ENCODE data around the gene ABCA3.

Gene ABCA3

GRCh38 chr16:2282866-2283555 lies 57.5 kb downstream of the ABCA3 start:
- in situ Hi-C loops (cut with HindIII; ENCODE audit: low sequenced_read_pairs): no loop called here

- in situ Hi-C loops (cut with HindIII; ENCODE audit: low sequenced_read_pairs): no loop called here
These were observed 58.3 kb downstream of the ABCA3 start for GRCh38 chr16:2282262-2282661.

- in situ Hi-C loops (cut with HindIII; ENCODE audit: low sequenced_read_pairs): no loop called here
These were observed 59.5 kb downstream of the ABCA3 start for GRCh38 chr16:2280981-2281542.

- in situ Hi-C loops (cut with HindIII; ENCODE audit: low sequenced_read_pairs): no loop called here
These were observed 60.1 kb downstream of the ABCA3 start for GRCh38 chr16:2280461-2280860.

- in situ Hi-C loops (cut with HindIII; ENCODE audit: low sequenced_read_pairs): loop anchor here (10.0 kb wide), 1 partner anchor 56 kb away; no protein-coding TSS in a partner anchor
These were observed 61.4 kb downstream of the ABCA3 start for GRCh38 chr16:2278956-2279800.

- in situ Hi-C loops (cut with HindIII; ENCODE audit: low sequenced_read_pairs): loop anchor here (10.0 kb wide), 1 partner anchor 57 kb away; no protein-coding TSS in a partner anchor
These were observed 62.3 kb downstream of the ABCA3 start for GRCh38 chr16:2278272-2278608.

- in situ Hi-C loops (cut with HindIII; ENCODE audit: low sequenced_read_pairs): loop anchor here (10.0 kb wide), 1 partner anchor 57 kb away; no protein-coding TSS in a partner anchor
These were observed 62.9 kb downstream of the ABCA3 start for GRCh38 chr16:2277466-2278271.

- in situ Hi-C loops (cut with HindIII; ENCODE audit: low sequenced_read_pairs): loop anchor here (10.0 kb wide), 1 partner anchor 58 kb away; no protein-coding TSS in a partner anchor
These were observed 63.9 kb downstream of the ABCA3 start for GRCh38 chr16:2276368-2277195.

GRCh38 chr16:2275476-2276367 lies 64.8 kb downstream of the ABCA3 start:
- in situ Hi-C loops (cut with HindIII; ENCODE audit: low sequenced_read_pairs): loop anchor here (10.0 kb wide), 1 partner anchor 59 kb away; no protein-coding TSS in a partner anchor

- in situ Hi-C loops (cut with HindIII; ENCODE audit: low sequenced_read_pairs): loop anchor here (10.0 to 25.0 kb wide), 2 partner anchors 61 to 413 kb away; partner anchors contain the start of gene KCTD5
These were observed 66.6 kb downstream of the ABCA3 start for GRCh38 chr16:2273931-2274330.

GRCh38 chr16:2273484-2273883 lies 67.0 kb downstream of the ABCA3 start:
- in situ Hi-C loops (cut with HindIII; ENCODE audit: low sequenced_read_pairs): loop anchor here (10.0 to 25.0 kb wide), 2 partner anchors 61 to 414 kb away; partner anchors contain the start of gene KCTD5

GRCh38 chr16:2271848-2272461 lies 68.6 kb downstream of the ABCA3 start:
- in situ Hi-C loops (cut with HindIII; ENCODE audit: low sequenced_read_pairs): loop anchor here (10.0 to 25.0 kb wide), 2 partner anchors 63 to 415 kb away; partner anchors contain the start of gene KCTD5

GRCh38 chr16:2270588-2271470 lies 69.7 kb downstream of the ABCA3 start:
- in situ Hi-C loops (cut with HindIII; ENCODE audit: low sequenced_read_pairs): loop anchor here (10.0 to 25.0 kb wide), 2 partner anchors 64 to 416 kb away; partner anchors contain the start of gene KCTD5

GRCh38 chr16:2270070-2270462 lies 70.5 kb downstream of the ABCA3 start:
- in situ Hi-C loops (cut with HindIII; ENCODE audit: low sequenced_read_pairs): loop anchor here (10.0 to 25.0 kb wide), 2 partner anchors 65 to 417 kb away; partner anchors contain the start of gene KCTD5

- in situ Hi-C loops (cut with HindIII; ENCODE audit: low sequenced_read_pairs): loop anchor here (25.0 kb wide), 1 partner anchor 419 kb away; the partner anchor contains the start of gene KCTD5
These were observed 72.4 kb downstream of the ABCA3 start, which contains the start of gene RNPS1 for GRCh38 chr16:2267913-2268666. Gene RNPS1, minus strand, starts transcription at chr16:2268126. Its CDS starts 3,483 bp downstream, at chr16:2264643.

- in situ Hi-C loops (cut with HindIII; ENCODE audit: low sequenced_read_pairs): loop anchor here (25.0 kb wide), 1 partner anchor 420 kb away; the partner anchor contains the start of gene KCTD5
These were observed 73.0 kb downstream of the ABCA3 start for GRCh38 chr16:2267505-2267912.
